Astrocyte (in vitro differentiated cells and primary cell): Measurements from ENCODE around the gene ORC3. TPM values are rescaled to one million over a fixed set of nuclear protein-coding genes. Genes with fewer than 3 reads are reported as not detected.

Experiments
- DNase-seq: peaks from one replicate; pipeline ENCODE4 v3.0.0-alpha.2; 2010; ENCODE audit warnings: low read depth
- FAIRE-seq: peaks from 2 replicates; lab custom pipeline; 2011; peaks lifted over from hg19 to GRCh38; lab: Jason Lieb, UNC
- H2AFZ ChIP-seq: 2 replicates; pipeline ENCODE4 v1.6.0; 2012; ENCODE audit warnings: low read depth, low read length, inconsistent platforms
- H3K27ac ChIP-seq: 2 replicates; pipeline ENCODE4 v1.5.1; 2011; ENCODE audit warnings: low read depth, low read length, inconsistent platforms
- H3K27me3 ChIP-seq: 2 replicates; pipeline ENCODE4 v1.6.0; 2011; ENCODE audit warnings: low read length, inconsistent platforms; ENCODE audit not compliant: insufficient read depth
- H3K36me3 ChIP-seq: 2 replicates; pipeline ENCODE4 v1.5.1; 2011; ENCODE audit warnings: low read length, inconsistent platforms; ENCODE audit not compliant: insufficient read depth
- H3K4me1 ChIP-seq: 2 replicates; pipeline ENCODE4 v1.5.1; 2011; ENCODE audit warnings: low read length, inconsistent platforms; ENCODE audit not compliant: insufficient read depth
- H3K4me2 ChIP-seq: 2 replicates; pipeline ENCODE4 v1.6.0; 2012; ENCODE audit warnings: low read length, inconsistent platforms
- H3K4me3 ChIP-seq: 2 replicates; pipeline ENCODE4 v1.5.1; 2011; ENCODE audit warnings: low read depth, mild to moderate bottlenecking, low read length, inconsistent platforms; ENCODE audit not compliant: insufficient read depth
- H3K79me2 ChIP-seq: 2 replicates; pipeline ENCODE4 v1.6.0; 2012; ENCODE audit warnings: mild to moderate bottlenecking, low read length, inconsistent platforms; ENCODE audit not compliant: insufficient read depth
- H3K9ac ChIP-seq: 2 replicates; pipeline ENCODE4 v1.6.0; 2012; ENCODE audit warnings: mild to moderate bottlenecking, low read length, inconsistent platforms
- H3K9me3 ChIP-seq: 2 replicates; pipeline ENCODE4 v1.5.1; 2012; ENCODE audit warnings: low read depth, mild to moderate bottlenecking, low read length, inconsistent platforms; ENCODE audit not compliant: insufficient read depth
- H4K20me1 ChIP-seq: 2 replicates; pipeline ENCODE4 v1.6.0; 2012; ENCODE audit warnings: low read length, inconsistent platforms; ENCODE audit not compliant: insufficient read depth
- H3K27ac Mint-ChIP-seq: one replicate; pipeline ENCODE4 v1.8.0; 2021; ENCODE audit warnings: mild to moderate bottlenecking, mixed read lengths; ENCODE audit not compliant: unreplicated experiment
- H3K27me3 Mint-ChIP-seq: one replicate; pipeline ENCODE4 v1.8.0; 2021; ENCODE audit warnings: low read depth, mixed read lengths; ENCODE audit not compliant: unreplicated experiment
- H3K36me3 Mint-ChIP-seq: one replicate; pipeline ENCODE4 v1.8.0; 2021; ENCODE audit warnings: low read depth, mixed read lengths; ENCODE audit not compliant: unreplicated experiment
- H3K4me1 Mint-ChIP-seq: one replicate; pipeline ENCODE4 v1.8.0; 2021; ENCODE audit warnings: low read depth, mixed read lengths; ENCODE audit not compliant: unreplicated experiment
- H3K4me3 Mint-ChIP-seq: one replicate; pipeline ENCODE4 v1.8.0; 2021; ENCODE audit warnings: mild to moderate bottlenecking, moderate library complexity, mixed read lengths; ENCODE audit not compliant: unreplicated experiment
- H3K9me3 Mint-ChIP-seq: one replicate; pipeline ENCODE4 v1.8.0; 2021; ENCODE audit warnings: mild to moderate bottlenecking, mixed read lengths; ENCODE audit not compliant: unreplicated experiment
- CTCF ChIP-seq: IDR thresholded peaks from 2 replicates; pipeline ENCODE4 v1.5.1; 2011; ENCODE audit warnings: low read depth, mild to moderate bottlenecking, inconsistent platforms, low read length, moderate library complexity; ENCODE audit not compliant: insufficient read depth
- EZH2 ChIP-seq: IDR thresholded peaks from 2 replicates; pipeline ENCODE4 v1.6.1; 2012; ENCODE audit warnings: mild to moderate bottlenecking, low read length, inconsistent platforms; ENCODE audit not compliant: insufficient read depth
- total RNA-seq: library from RNA; stranded (reverse); gene quantifications from 2 replicates; pipeline ENCODE4 v1.2.1, GENCODE V29; 2021

Gene ORC3
- total RNA-seq, 1 donor from 2014 or later = 23.1 TPM

GRCh38 chr6:87636315-87636714 is 46.4 kb downstream of the ORC3 start:
- FAIRE-seq = no peak
- H3K4me2 ChIP-seq = no peak overlapping the region
- H3K36me3 ChIP-seq = peaks cover 16% of the 10 kb centered on the region
- no peak overlapping the region for H3K27ac Mint-ChIP-seq
- no peaks in the 10 kb centered on the region for H3K27me3 Mint-ChIP-seq
- no peaks in the 10 kb centered on the region for H3K9me3 ChIP-seq
- no peak for DNase-seq
- no peaks in the 10 kb centered on the region for H3K9me3 Mint-ChIP-seq
- H3K4me1 Mint-ChIP-seq = no peaks in the 10 kb centered on the region
- TF ChIP-seq EZH2 (no peak), CTCF (no peak)
- no peak overlapping the region for H3K4me3 ChIP-seq
- H2AFZ ChIP-seq = no peak overlapping the region
- no peaks in the 10 kb centered on the region for H3K36me3 Mint-ChIP-seq
- no peaks in the 10 kb centered on the region for H4K20me1 ChIP-seq
- no peak overlapping the region for H3K4me3 Mint-ChIP-seq
- no peaks in the 10 kb centered on the region for H3K79me2 ChIP-seq
- H3K27me3 ChIP-seq = no peaks in the 10 kb centered on the region
- no peaks in the 10 kb centered on the region for H3K4me1 ChIP-seq
- no peak overlapping the region for H3K27ac ChIP-seq
- no peak overlapping the region for H3K9ac ChIP-seq

- H3K4me3 ChIP-seq = no peak overlapping the region
- no peak overlapping the region for H3K4me3 Mint-ChIP-seq
- H3K9me3 Mint-ChIP-seq = no peaks in the 10 kb centered on the region
- H3K27me3 Mint-ChIP-seq = no peaks in the 10 kb centered on the region
- no peak overlapping the region for H3K27ac Mint-ChIP-seq
- no peak overlapping the region for H3K9ac ChIP-seq
- no peak for TF ChIP-seq EZH2
- no peaks in the 10 kb centered on the region for H3K79me2 ChIP-seq
- DNase-seq (no peak), FAIRE-seq (no peak)
- H3K4me2 ChIP-seq = no peak overlapping the region
- H4K20me1 ChIP-seq = no peaks in the 10 kb centered on the region
- no peaks in the 10 kb centered on the region for H3K4me1 ChIP-seq
- no peak overlapping the region for H3K27ac ChIP-seq
- H2AFZ ChIP-seq = no peak overlapping the region
- H3K36me3 Mint-ChIP-seq = no peaks in the 10 kb centered on the region
- H3K36me3 ChIP-seq = peaks cover 15% of the 10 kb centered on the region
- no peaks in the 10 kb centered on the region for H3K4me1 Mint-ChIP-seq
- H3K27me3 ChIP-seq = no peaks in the 10 kb centered on the region
- H3K9me3 ChIP-seq = no peaks in the 10 kb centered on the region
Measured at GRCh38 chr6:87637106-87637505, 47.2 kb downstream of the ORC3 start.

- H3K9me3 Mint-ChIP-seq = no peaks in the 10 kb centered on the region
- Histone ChIP-seq H3K9ac (no peak overlapping the region), H4K20me1 (no peaks in the 10 kb centered on the region), H2AFZ (no peak overlapping the region), H3K4me2 (no peak overlapping the region), H3K4me3 (no peak overlapping the region), H3K27me3 (no peaks in the 10 kb centered on the region), H3K4me1 (no peaks in the 10 kb centered on the region), H3K79me2 (no peaks in the 10 kb centered on the region), H3K9me3 (no peaks in the 10 kb centered on the region), H3K27ac (no peak overlapping the region), H3K36me3 (peaks cover 13% of the 10 kb centered on the region)
- no peaks in the 10 kb centered on the region for H3K36me3 Mint-ChIP-seq
- H3K27ac Mint-ChIP-seq = no peak overlapping the region
- no peak for DNase-seq
- H3K4me1 Mint-ChIP-seq = no peaks in the 10 kb centered on the region
- TF ChIP-seq EZH2 = no peak
- TF ChIP-seq CTCF = no peak
- no peaks in the 10 kb centered on the region for H3K27me3 Mint-ChIP-seq
- no peak overlapping the region for H3K4me3 Mint-ChIP-seq
- no peak for FAIRE-seq
Measured at GRCh38 chr6:87639373-87639772, 49.4 kb downstream of the ORC3 start.
